Measurements from ENCODE around the gene GOLGA6A. TPM values are rescaled to one million over a fixed set of nuclear protein-coding genes. Genes with fewer than 3 reads are reported as not detected.
"Not testable (repeated sequence)": the region's sequence is repeated elsewhere in the genome, so short reads cannot be mapped to it uniquely, and the experiment has no call there.

GOLGA6A gene
- total and polyA plus RNA-seq, 2 of the 13 experiments (the other 11 are each of a cell fraction or from before 2014, with no cell fraction given), result 0.04 to 0.22 TPM

DNA sequence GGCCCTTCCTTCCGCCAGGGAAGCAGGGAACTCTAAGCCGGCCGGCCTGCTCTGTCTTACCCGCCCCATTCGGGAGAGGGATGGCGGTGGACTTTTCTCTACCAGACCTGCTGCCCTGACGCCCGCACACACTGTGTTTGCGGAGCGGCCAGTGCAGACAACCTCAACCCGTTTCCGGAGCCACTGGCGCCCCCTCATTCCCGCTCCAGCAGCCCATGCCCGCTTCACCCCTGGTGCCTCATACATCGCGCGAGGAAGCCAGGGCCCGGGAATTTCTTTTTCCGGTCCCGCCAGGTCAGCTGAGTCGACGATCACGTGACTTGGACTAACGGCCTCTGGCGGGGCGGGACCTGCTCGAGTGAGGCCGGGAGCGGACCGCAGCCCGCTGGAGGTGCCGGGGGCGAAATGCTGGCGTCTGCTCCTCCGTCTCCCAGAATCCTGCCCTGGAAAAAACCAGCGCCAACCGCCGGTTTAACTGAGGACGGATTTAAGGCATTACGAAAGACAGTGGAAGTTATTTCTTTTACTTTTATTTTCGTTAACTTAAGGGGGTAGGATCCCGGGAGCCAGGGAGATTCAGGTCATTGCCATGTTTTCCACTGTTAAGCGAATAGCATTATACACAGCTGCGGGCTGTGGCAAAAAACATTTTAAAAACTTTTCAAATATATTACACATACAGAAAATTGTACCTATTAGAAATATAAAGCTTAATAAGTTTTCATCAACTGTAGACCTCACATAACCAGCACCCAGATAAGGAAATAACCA lies 17.8 kb upstream of the GOLGA6A start:
- CTCF ChIA-PET (ENCODE audit: low intra/inter-chr PET ratio, low total read pairs); FAIRE-seq; H3K27me3 ChIP-seq (ENCODE audit: control insufficient read depth in 1 of 2, insufficient read depth in 2 of 2, low read length in 2 of 2); H2AFZ ChIP-seq (ENCODE audit: low read length); H3K4me1 ChIP-seq (ENCODE audit: insufficient read depth, low read length); intact Hi-C loops (cut with micrococcal nuclease; ENCODE audit: unreplicated experiment); BruUV-seq (replicated peaks); in situ Hi-C loops (cut with HindIII; ENCODE audit: extremely low pct_ligation_motif_present, low pct_unique_long_range_greater_than_20kb); H4K20me1 ChIP-seq (ENCODE audit: insufficient read depth, low read length); H3K36me3 ChIP-seq (replicated peaks in 1 of 2; ENCODE audit: control insufficient read depth in 1 of 2, insufficient read depth in 2 of 2, low read length in 2 of 2); H3K79me2 ChIP-seq (ENCODE audit: insufficient read depth, low read length); H3K9me3 ChIP-seq (ENCODE audit: low read length); H3K9ac ChIP-seq (ENCODE audit: insufficient read depth, low read depth, low read length); POLR2A ChIA-PET; H3K27ac ChIP-seq (ENCODE audit: extremely low read length, insufficient read depth, low read length): not testable (repeated sequence)
- ATAC-seq (peak; percentile 74), DNase-seq (ENCODE audit: low spot score) (peak; percentile 75)
- peak overlapping the region; percentile 42; the same call in 1 of the 2 replicates for H3K4me2 ChIP-seq (ENCODE audit: low read depth, low read length)
- H3K4me3 ChIP-seq (replicated peaks in 1 of 3; ENCODE audit: insufficient read depth in 1 of 3, low read depth in 2 of 3, low read length in 3 of 3), result peak overlapping the region in 2 of 3 experiments; percentile 34 to 43; a peak in 2 of 6 replicates
- WGBS (ENCODE audit: low lambda C conversion rate), result no CpG with 5 or more reads among the region's 45 CpGs
- peak; percentile 50 for TF ChIP-seq ZFX (CRISPR knock-in tag; IDR thresholded peaks at IDR 0.05; ENCODE audit: low read depth)
- TF ChIP-seq YEATS4 (CRISPR knock-in tag; IDR thresholded peaks at IDR 0.05; ENCODE audit: borderline replicate concordance), result 0 out of 2 replicates have a peak, but pooled peaks have one; percentile 26
- peak; percentile 66 for TF ChIP-seq ETV5 (CRISPR knock-in tag; IDR thresholded peaks at IDR 0.05; ENCODE audit: borderline replicate concordance)
- TF ChIP-seq ELF3 (CRISPR knock-in tag; IDR thresholded peaks at IDR 0.05), result 0 out of 2 replicates have a peak, but pooled peaks have one; percentile 39
- peak; percentile 64; the same call in 1 of the 2 replicates for TF ChIP-seq THAP11 (CRISPR knock-in tag; IDR thresholded peaks at IDR 0.05)
- TF ChIP-seq, protein P1, sequence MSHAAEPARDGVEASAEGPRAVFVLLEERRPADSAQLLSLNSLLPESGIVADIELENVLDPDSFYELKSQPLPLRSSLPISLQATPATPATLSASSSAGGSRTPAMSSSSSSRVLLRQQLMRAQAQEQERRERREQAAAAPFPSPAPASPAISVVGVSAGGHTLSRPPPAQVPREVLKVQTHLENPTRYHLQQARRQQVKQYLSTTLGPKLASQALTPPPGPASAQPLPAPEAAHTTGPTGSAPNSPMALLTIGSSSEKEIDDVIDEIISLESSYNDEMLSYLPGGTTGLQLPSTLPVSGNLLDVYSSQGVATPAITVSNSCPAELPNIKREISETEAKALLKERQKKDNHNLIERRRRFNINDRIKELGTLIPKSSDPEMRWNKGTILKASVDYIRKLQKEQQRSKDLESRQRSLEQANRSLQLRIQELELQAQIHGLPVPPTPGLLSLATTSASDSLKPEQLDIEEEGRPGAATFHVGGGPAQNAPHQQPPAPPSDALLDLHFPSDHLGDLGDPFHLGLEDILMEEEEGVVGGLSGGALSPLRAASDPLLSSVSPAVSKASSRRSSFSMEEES (CRISPR knock-in tag; IDR thresholded peaks at IDR 0.05), result peak; percentile 70
- TF ChIP-seq, protein P2, sequence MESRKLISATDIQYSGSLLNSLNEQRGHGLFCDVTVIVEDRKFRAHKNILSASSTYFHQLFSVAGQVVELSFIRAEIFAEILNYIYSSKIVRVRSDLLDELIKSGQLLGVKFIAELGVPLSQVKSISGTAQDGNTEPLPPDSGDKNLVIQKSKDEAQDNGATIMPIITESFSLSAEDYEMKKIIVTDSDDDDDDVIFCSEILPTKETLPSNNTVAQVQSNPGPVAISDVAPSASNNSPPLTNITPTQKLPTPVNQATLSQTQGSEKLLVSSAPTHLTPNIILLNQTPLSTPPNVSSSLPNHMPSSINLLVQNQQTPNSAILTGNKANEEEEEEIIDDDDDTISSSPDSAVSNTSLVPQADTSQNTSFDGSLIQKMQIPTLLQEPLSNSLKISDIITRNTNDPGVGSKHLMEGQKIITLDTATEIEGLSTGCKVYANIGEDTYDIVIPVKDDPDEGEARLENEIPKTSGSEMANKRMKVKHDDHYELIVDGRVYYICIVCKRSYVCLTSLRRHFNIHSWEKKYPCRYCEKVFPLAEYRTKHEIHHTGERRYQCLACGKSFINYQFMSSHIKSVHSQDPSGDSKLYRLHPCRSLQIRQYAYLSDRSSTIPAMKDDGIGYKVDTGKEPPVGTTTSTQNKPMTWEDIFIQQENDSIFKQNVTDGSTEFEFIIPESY (CRISPR knock-in tag; IDR thresholded peaks at IDR 0.05), result peak; percentile 24; the same call in 1 of the 2 replicates
- peak; percentile 59; the same call in 1 of the 2 replicates for TF ChIP-seq KDM2A (CRISPR knock-in tag; IDR thresholded peaks at IDR 0.05; ENCODE audit: borderline replicate concordance, low read depth)
- TF ChIP-seq NFKB2 (CRISPR knock-in tag; IDR thresholded peaks at IDR 0.05; ENCODE audit: borderline replicate concordance), result peak; percentile 49
- peak; percentile 42; the same call in 1 of the 2 replicates for TF ChIP-seq ERF (CRISPR knock-in tag; IDR thresholded peaks at IDR 0.05)
- peak; percentile 43; the same call in 1 of the 2 replicates for TF ChIP-seq ZNF768 (CRISPR knock-in tag; IDR thresholded peaks at IDR 0.05)
- TF ChIP-seq, protein P3, sequence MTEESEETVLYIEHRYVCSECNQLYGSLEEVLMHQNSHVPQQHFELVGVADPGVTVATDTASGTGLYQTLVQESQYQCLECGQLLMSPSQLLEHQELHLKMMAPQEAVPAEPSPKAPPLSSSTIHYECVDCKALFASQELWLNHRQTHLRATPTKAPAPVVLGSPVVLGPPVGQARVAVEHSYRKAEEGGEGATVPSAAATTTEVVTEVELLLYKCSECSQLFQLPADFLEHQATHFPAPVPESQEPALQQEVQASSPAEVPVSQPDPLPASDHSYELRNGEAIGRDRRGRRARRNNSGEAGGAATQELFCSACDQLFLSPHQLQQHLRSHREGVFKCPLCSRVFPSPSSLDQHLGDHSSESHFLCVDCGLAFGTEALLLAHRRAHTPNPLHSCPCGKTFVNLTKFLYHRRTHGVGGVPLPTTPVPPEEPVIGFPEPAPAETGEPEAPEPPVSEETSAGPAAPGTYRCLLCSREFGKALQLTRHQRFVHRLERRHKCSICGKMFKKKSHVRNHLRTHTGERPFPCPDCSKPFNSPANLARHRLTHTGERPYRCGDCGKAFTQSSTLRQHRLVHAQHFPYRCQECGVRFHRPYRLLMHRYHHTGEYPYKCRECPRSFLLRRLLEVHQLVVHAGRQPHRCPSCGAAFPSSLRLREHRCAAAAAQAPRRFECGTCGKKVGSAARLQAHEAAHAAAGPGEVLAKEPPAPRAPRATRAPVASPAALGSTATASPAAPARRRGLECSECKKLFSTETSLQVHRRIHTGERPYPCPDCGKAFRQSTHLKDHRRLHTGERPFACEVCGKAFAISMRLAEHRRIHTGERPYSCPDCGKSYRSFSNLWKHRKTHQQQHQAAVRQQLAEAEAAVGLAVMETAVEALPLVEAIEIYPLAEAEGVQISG (CRISPR knock-in tag; IDR thresholded peaks at IDR 0.05), result peak; percentile 64
- TF ChIP-seq ZMYM4 (CRISPR knock-in tag; IDR thresholded peaks at IDR 0.05), result peak; percentile 48; the same call in 1 of the 2 replicates
- peak; percentile 49; the same call in 1 of the 2 replicates for TF ChIP-seq CBX5 (CRISPR knock-in tag; IDR thresholded peaks at IDR 0.05; ENCODE audit: borderline replicate concordance)
- 0 out of 2 replicates have a peak, but pooled peaks have one; percentile 22 for TF ChIP-seq RXRA (CRISPR knock-in tag; IDR thresholded peaks at IDR 0.05)
- TF ChIP-seq RXRB (CRISPR knock-in tag; IDR thresholded peaks at IDR 0.05; ENCODE audit: borderline replicate concordance), result 0 out of 2 replicates have a peak, but pooled peaks have one; percentile 36
- 0 out of 2 replicates have a peak, but pooled peaks have one; percentile 15 for TF ChIP-seq RARA (CRISPR knock-in tag; IDR thresholded peaks at IDR 0.05)
- 0 out of 2 replicates have a peak, but pooled peaks have one; percentile 36 for TF ChIP-seq HOXA3 (CRISPR knock-in tag; IDR thresholded peaks at IDR 0.05)
- peak; percentile 92 for TF ChIP-seq RAD51 (IDR thresholded peaks at IDR 0.05; ENCODE audit: borderline replicate concordance)

Measured in HepG2 (cell line).